Measurements from ENCODE around the gene SEC31A. TPM values are rescaled to one million over a fixed set of nuclear protein-coding genes. Genes with fewer than 3 reads are reported as not detected.

The SEC31A gene
- total and polyA plus RNA-seq, 2 of the 4 experiments (the other 2 are of a cell fraction): 278 to 366 TPM

DNA sequence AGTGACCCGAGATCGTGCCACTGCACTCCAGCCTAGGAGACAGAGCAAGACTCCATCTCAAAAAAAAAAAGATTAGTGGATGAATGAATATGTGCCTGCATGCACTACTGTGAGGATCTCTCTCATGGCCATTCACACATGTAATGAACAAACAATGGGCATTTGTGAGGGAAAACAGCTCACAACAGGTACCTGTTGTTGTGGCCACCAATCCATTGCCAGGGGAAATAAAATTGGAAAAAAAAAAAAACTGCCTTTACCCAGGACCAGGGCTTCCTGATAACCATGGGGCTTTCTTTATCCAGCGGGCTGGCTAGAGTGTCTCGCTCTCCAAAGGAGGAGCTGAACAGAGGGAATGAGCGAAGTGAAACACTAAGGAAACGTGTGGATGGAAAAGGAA, 99.8 kb downstream of the SEC31A start:
- Histone ChIP-seq H2BK5ac (ENCODE audit: low read depth, low read length, poor library complexity, severe bottlenecking) (no peak overlapping the region), H3K4me2 (ENCODE audit: low read depth, low read length) (no peak overlapping the region), H2BK120ac (ENCODE audit: low read depth, low read length) (no peak overlapping the region), H3K9me3 (ENCODE audit: control insufficient read depth, insufficient read depth, low read length) (no peaks in the 10 kb centered on the region), H3K4me3 (ENCODE audit: insufficient read depth, low read depth, low read length) (no peak overlapping the region), H3K9ac (ENCODE audit: low read depth, low read length) (no peak overlapping the region), H3K14ac (replicated peaks; ENCODE audit: low read depth, low read length) (no peak overlapping the region), H3K18ac (ENCODE audit: low read depth, low read length) (no peak overlapping the region), H3K4ac (ENCODE audit: low read depth, low read length) (no peak overlapping the region), H3K56ac (ENCODE audit: extremely low read depth, insufficient read depth, low read length) (no peak overlapping the region), H2AK9ac (replicated peaks; ENCODE audit: low read depth, low read length, poor library complexity) (no peak overlapping the region), H3K36me3 (ENCODE audit: control insufficient read depth, insufficient read depth, low read length) (0 out of 2 replicates have a peak, but pooled peaks cover 1% of the 10 kb centered on the region), H4K5ac (ENCODE audit: low read depth, low read length) (no peak overlapping the region), H3K9me1 (ENCODE audit: insufficient read depth, low read length) (peaks cover 8% of the 10 kb centered on the region), H3K27me3 (ENCODE audit: control insufficient read depth, insufficient read depth, low read length) (no peaks in the 10 kb centered on the region), H2AFZ (replicated peaks; ENCODE audit: low read length, poor library complexity) (no peak overlapping the region), H2BK20ac (ENCODE audit: low read depth, low read length) (no peak overlapping the region), H4K20me1 (ENCODE audit: insufficient read depth, low read length) (peaks cover 8% of the 10 kb centered on the region), H3K23ac (ENCODE audit: low read depth, low read length) (0 out of 2 replicates have a peak overlapping the region, but pooled peaks have one; percentile 3), H3K27ac (ENCODE audit: insufficient read depth, low read length) (no peak overlapping the region), H4K91ac (ENCODE audit: insufficient read depth, low read depth, low read length) (no peak overlapping the region), H3K4me1 (ENCODE audit: control insufficient read depth, insufficient read depth, low read length) (peaks cover 3% of the 10 kb centered on the region), H2AK5ac (ENCODE audit: low read depth, low read length) (no peak overlapping the region), H3K79me1 (ENCODE audit: low read depth in 1 of 2, low read length in 2 of 2) (peaks cover 29 to 39% of the 10 kb centered on the region in 2 experiments), H4K8ac (ENCODE audit: low read depth in 2 of 2, low read length in 2 of 2) (no peak overlapping the region), H2BK15ac (ENCODE audit: low read depth, low read length) (no peak overlapping the region)
- dilution Hi-C loops (cut with HindIII; ENCODE audit: low sequenced_read_pairs, unreplicated experiment): no loop called here
- intact Hi-C loops (cut with micrococcal nuclease): no loop called here
- ChIA-PET CTCF (no interaction called here), POLR2A (ENCODE audit: unreplicated experiment) (no interaction called here)
- DNase-seq (no peak), ATAC-seq (ENCODE audit: low read depth) (no peak)
- TF ChIP-seq RFX5 (IDR thresholded peaks at IDR 0.05; ENCODE audit: low read depth, low read length): no peak
- TF ChIP-seq MAZ (IDR thresholded peaks at IDR 0.05; ENCODE audit: borderline replicate concordance, low read depth, low read length): no peak
- no peak for TF ChIP-seq POLR2A (IDR thresholded peaks at IDR 0.05; ENCODE audit: low read depth, low read length)
- TF ChIP-seq CEBPB (IDR thresholded peaks at IDR 0.05; ENCODE audit: low read depth, low read length): no peak
- no peak for TF ChIP-seq CHD1 (IDR thresholded peaks at IDR 0.05; ENCODE audit: low read depth, low read length)
- TF ChIP-seq, protein P1, sequence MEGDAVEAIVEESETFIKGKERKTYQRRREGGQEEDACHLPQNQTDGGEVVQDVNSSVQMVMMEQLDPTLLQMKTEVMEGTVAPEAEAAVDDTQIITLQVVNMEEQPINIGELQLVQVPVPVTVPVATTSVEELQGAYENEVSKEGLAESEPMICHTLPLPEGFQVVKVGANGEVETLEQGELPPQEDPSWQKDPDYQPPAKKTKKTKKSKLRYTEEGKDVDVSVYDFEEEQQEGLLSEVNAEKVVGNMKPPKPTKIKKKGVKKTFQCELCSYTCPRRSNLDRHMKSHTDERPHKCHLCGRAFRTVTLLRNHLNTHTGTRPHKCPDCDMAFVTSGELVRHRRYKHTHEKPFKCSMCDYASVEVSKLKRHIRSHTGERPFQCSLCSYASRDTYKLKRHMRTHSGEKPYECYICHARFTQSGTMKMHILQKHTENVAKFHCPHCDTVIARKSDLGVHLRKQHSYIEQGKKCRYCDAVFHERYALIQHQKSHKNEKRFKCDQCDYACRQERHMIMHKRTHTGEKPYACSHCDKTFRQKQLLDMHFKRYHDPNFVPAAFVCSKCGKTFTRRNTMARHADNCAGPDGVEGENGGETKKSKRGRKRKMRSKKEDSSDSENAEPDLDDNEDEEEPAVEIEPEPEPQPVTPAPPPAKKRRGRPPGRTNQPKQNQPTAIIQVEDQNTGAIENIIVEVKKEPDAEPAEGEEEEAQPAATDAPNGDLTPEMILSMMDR (conservative IDR thresholded peaks at IDR 0.05; ENCODE audit: low read depth, low read length): no peak
- TF ChIP-seq, protein P2, sequence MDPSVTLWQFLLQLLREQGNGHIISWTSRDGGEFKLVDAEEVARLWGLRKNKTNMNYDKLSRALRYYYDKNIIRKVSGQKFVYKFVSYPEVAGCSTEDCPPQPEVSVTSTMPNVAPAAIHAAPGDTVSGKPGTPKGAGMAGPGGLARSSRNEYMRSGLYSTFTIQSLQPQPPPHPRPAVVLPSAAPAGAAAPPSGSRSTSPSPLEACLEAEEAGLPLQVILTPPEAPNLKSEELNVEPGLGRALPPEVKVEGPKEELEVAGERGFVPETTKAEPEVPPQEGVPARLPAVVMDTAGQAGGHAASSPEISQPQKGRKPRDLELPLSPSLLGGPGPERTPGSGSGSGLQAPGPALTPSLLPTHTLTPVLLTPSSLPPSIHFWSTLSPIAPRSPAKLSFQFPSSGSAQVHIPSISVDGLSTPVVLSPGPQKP (IDR thresholded peaks at IDR 0.05; ENCODE audit: borderline replicate concordance, low read depth, low read length): no peak
- no peak for TF ChIP-seq RAD21 (IDR thresholded peaks at IDR 0.05; ENCODE audit: low read length)
- TF ChIP-seq MAFK (IDR thresholded peaks at IDR 0.05; ENCODE audit: low read depth, low read length): no peak
- TF ChIP-seq FOS (IDR thresholded peaks at IDR 0.05; ENCODE audit: low read depth, low read length): no peak
- no peak for TF ChIP-seq RCOR1 (IDR thresholded peaks at IDR 0.05; ENCODE audit: insufficient replicate concordance, low read length)
- no peak for TF ChIP-seq SMC3 (IDR thresholded peaks at IDR 0.05; ENCODE audit: low read depth, low read length)
- WGBS, 2 experiments (ENCODE audit: extremely low coverage in 2 of 2, insufficient read length in 1 of 2): 85% methylated on average over 4 of the region's 6 CpGs; no CpG with 5 or more reads in 1 of the 2 experiments
- in situ Hi-C loops (cut with MboI; ENCODE audit: low sequenced_read_pairs): no loop called here
- no TSS peak for BruUV-seq (replicated peaks)

All from IMR-90 (cell line).